ENCODE results near the gene MAP1LC3B2. TPM values are rescaled to one million over a fixed set of nuclear protein-coding genes. Genes with fewer than 3 reads are reported as not detected.

The MAP1LC3B2 gene
- polyA plus RNA-seq, 1 of the 3 experiments (the other 2 are of a cell fraction): 0.76 TPM

DNA sequence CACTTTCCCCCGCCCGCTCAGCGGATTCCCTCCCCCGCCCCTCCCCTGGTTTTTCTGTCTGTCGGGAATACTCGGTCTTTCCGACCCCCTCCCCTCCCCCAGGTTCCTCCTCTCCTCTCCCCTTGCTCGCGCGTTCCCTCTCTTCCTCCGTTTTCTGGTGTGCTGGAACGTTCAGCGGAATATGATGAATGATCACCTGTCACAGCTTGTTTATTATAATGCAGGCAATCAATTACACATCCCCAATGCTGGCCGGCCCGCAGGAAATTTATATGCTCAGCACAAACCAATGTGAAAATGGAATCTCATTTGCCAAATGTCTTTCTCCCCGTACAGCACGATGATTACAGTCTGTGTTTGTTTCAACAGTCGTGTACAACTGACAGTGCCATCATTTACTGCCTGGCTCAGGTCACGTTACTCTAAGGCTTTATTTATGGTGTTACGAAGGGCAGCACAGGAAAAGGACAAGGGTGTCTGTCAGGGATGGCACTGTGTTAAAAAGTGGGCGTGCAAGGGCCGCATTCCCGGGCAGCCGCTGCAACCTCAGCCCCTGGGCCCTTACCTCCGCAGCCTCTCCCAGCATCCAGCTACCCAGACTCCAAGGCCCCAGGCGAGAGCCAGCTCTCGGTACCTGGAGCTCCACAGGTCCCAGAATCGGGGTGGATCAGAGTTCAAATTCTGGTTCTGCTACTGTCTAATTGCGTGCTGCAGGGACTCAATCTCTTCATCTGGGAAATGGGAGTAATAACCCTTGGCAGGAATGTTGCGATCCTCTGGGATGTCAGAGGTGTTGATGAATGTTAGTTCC, 24.7 kb upstream of the MAP1LC3B2 start (continued):
- TF ChIP-seq, protein P1, sequence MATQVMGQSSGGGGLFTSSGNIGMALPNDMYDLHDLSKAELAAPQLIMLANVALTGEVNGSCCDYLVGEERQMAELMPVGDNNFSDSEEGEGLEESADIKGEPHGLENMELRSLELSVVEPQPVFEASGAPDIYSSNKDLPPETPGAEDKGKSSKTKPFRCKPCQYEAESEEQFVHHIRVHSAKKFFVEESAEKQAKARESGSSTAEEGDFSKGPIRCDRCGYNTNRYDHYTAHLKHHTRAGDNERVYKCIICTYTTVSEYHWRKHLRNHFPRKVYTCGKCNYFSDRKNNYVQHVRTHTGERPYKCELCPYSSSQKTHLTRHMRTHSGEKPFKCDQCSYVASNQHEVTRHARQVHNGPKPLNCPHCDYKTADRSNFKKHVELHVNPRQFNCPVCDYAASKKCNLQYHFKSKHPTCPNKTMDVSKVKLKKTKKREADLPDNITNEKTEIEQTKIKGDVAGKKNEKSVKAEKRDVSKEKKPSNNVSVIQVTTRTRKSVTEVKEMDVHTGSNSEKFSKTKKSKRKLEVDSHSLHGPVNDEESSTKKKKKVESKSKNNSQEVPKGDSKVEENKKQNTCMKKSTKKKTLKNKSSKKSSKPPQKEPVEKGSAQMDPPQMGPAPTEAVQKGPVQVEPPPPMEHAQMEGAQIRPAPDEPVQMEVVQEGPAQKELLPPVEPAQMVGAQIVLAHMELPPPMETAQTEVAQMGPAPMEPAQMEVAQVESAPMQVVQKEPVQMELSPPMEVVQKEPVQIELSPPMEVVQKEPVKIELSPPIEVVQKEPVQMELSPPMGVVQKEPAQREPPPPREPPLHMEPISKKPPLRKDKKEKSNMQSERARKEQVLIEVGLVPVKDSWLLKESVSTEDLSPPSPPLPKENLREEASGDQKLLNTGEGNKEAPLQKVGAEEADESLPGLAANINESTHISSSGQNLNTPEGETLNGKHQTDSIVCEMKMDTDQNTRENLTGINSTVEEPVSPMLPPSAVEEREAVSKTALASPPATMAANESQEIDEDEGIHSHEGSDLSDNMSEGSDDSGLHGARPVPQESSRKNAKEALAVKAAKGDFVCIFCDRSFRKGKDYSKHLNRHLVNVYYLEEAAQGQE (IDR thresholded peaks at IDR 0.05; ENCODE audit: low read depth, low read length): no peak
- TF ChIP-seq SIN3A (IDR thresholded peaks at IDR 0.05; ENCODE audit: borderline replicate concordance, low read depth, low read length) (no peak), RCOR1 (IDR thresholded peaks at IDR 0.05; ENCODE audit: low read length) (peak; percentile 32; the same call in 1 of the 2 replicates), JUND (IDR thresholded peaks at IDR 0.05) (no peak)

DNA sequence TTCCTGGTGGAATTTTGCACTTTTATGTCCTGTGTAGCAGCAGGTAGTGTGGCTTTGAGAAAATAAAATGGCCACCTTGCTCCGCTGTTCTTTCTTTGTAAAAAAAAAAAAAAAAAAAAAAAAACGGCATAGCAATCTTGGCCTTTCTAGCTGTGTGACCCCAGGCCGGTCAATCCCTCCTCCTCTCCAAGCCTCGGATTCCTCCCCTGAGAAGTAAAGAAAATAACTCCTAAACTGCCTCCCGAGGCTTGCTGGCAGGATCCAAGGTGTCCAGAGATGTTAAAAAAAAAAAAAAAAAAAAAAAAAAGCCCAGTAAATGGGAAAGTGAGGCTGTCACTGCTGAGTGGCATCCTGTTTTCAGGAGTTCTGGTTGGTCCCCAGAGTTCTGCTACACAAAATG, 23.9 kb upstream of the MAP1LC3B2 start:
- Histone ChIP-seq H3K27ac (ENCODE audit: low read depth in 2 of 2, low read length in 1 of 2) (no peak overlapping the region), H4K20me1 (ENCODE audit: insufficient read depth) (no peaks in the 10 kb centered on the region), H2AFZ (ENCODE audit: low read depth) (no peak overlapping the region), H3K36me3 (replicated peaks in 1 of 2; ENCODE audit: control insufficient read depth in 1 of 2, insufficient read depth in 2 of 2, low read length in 1 of 2) (no peaks in the 10 kb centered on the region), H3K4me1 (ENCODE audit: control insufficient read depth in 1 of 2, insufficient read depth in 2 of 2, low read depth in 1 of 2, low read length in 1 of 2) (peaks cover 15 to 21% of the 10 kb centered on the region in 2 experiments; a peak in 3 of 4 replicates), H3F3A (replicated peaks; ENCODE audit: insufficient read depth) (peaks cover 14% of the 10 kb centered on the region), H3K79me2 (ENCODE audit: insufficient read depth) (no peaks in the 10 kb centered on the region), H3K9ac (no peak overlapping the region), H3K9me2 (no peaks in the 10 kb centered on the region), H3K4me2 (no peak overlapping the region), H3K9me3 (no peaks in the 10 kb centered on the region), H3K4me3 (ENCODE audit: low read depth in 2 of 2, low read length in 1 of 2) (no peak overlapping the region), H3K27me3 (ENCODE audit: insufficient read depth) (no peaks in the 10 kb centered on the region)
- DNase-seq: no peak
- POLR2A ChIA-PET: no interaction called here
- CTCF ChIA-PET: interaction anchor here (1.3 kb wide), 1 partner anchor 11 kb away, joined by 3 read pairs; no protein-coding TSS in a partner anchor
- WGBS (ENCODE audit: low lambda C conversion rate): 73% methylated on average over 5 of the region's 5 CpGs
- no peak for TF ChIP-seq NRF1 (IDR thresholded peaks at IDR 0.05; ENCODE audit: low read depth, low read length)
- no peak for TF ChIP-seq EP300 (IDR thresholded peaks at IDR 0.05; ENCODE audit: borderline replicate concordance in 1 of 2, low read depth in 1 of 2, low read length in 1 of 2)
- TF ChIP-seq YY1 (IDR thresholded peaks at IDR 0.05; ENCODE audit: low read depth): no peak
- no peak for TF ChIP-seq MEF2A (IDR thresholded peaks at IDR 0.05; ENCODE audit: borderline replicate concordance, low read depth)
- TF ChIP-seq TCF12 (IDR thresholded peaks at IDR 0.05): no peak
- TF ChIP-seq FOXJ3 (CRISPR knock-in tag; IDR thresholded peaks at IDR 0.05): no peak
- TF ChIP-seq, protein P2, sequence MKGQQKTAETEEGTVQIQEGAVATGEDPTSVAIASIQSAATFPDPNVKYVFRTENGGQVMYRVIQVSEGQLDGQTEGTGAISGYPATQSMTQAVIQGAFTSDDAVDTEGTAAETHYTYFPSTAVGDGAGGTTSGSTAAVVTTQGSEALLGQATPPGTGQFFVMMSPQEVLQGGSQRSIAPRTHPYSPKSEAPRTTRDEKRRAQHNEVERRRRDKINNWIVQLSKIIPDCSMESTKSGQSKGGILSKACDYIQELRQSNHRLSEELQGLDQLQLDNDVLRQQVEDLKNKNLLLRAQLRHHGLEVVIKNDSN (IDR thresholded peaks at IDR 0.05; ENCODE audit: borderline replicate concordance, low read depth): no peak
- no peak for TF ChIP-seq TEAD4 (IDR thresholded peaks at IDR 0.05; ENCODE audit: borderline replicate concordance, insufficient read depth)
- no peak for TF ChIP-seq JUND (IDR thresholded peaks at IDR 0.05)
- no peak for TF ChIP-seq RXRA (IDR thresholded peaks at IDR 0.05; ENCODE audit: borderline replicate concordance, low read depth)
- TF ChIP-seq RCOR1 (IDR thresholded peaks at IDR 0.05; ENCODE audit: low read length): no peak
- TF ChIP-seq, protein P3, sequence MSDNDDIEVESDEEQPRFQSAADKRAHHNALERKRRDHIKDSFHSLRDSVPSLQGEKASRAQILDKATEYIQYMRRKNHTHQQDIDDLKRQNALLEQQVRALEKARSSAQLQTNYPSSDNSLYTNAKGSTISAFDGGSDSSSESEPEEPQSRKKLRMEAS (IDR thresholded peaks at IDR 0.05; ENCODE audit: low read depth): no peak
- TF ChIP-seq TAF1 (IDR thresholded peaks at IDR 0.05; ENCODE audit: borderline replicate concordance, low read depth, low read length): no peak
- TF ChIP-seq, protein P4, sequence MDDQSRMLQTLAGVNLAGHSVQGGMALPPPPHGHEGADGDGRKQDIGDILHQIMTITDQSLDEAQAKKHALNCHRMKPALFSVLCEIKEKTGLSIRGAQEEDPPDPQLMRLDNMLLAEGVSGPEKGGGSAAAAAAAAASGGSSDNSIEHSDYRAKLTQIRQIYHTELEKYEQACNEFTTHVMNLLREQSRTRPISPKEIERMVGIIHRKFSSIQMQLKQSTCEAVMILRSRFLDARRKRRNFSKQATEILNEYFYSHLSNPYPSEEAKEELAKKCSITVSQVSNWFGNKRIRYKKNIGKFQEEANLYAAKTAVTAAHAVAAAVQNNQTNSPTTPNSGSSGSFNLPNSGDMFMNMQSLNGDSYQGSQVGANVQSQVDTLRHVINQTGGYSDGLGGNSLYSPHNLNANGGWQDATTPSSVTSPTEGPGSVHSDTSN (IDR thresholded peaks at IDR 0.05): no peak
- no peak for TF ChIP-seq GABPA (IDR thresholded peaks at IDR 0.05; ENCODE audit: low read depth)
- TF ChIP-seq, protein P5, sequence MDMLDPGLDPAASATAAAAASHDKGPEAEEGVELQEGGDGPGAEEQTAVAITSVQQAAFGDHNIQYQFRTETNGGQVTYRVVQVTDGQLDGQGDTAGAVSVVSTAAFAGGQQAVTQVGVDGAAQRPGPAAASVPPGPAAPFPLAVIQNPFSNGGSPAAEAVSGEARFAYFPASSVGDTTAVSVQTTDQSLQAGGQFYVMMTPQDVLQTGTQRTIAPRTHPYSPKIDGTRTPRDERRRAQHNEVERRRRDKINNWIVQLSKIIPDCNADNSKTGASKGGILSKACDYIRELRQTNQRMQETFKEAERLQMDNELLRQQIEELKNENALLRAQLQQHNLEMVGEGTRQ (IDR thresholded peaks at IDR 0.05; ENCODE audit: borderline replicate concordance, low read depth, low read length): no peak
- no peak for TF ChIP-seq SIN3A (IDR thresholded peaks at IDR 0.05; ENCODE audit: borderline replicate concordance, low read depth, low read length)
- TF ChIP-seq RAD21 (IDR thresholded peaks at IDR 0.05; ENCODE audit: low read length): no peak
- TF ChIP-seq MXI1 (IDR thresholded peaks at IDR 0.05; ENCODE audit: low read depth, low read length): no peak

All from SK-N-SH (cell line).